ENCODE results near the gene WDR33. TPM values are rescaled to one million over a fixed set of nuclear protein-coding genes. Genes with fewer than 3 reads are reported as not detected.

Gene WDR33
- total and polyA plus RNA-seq, 12 donors: 13.8 to 59.8 (median 42.1) TPM

DNA sequence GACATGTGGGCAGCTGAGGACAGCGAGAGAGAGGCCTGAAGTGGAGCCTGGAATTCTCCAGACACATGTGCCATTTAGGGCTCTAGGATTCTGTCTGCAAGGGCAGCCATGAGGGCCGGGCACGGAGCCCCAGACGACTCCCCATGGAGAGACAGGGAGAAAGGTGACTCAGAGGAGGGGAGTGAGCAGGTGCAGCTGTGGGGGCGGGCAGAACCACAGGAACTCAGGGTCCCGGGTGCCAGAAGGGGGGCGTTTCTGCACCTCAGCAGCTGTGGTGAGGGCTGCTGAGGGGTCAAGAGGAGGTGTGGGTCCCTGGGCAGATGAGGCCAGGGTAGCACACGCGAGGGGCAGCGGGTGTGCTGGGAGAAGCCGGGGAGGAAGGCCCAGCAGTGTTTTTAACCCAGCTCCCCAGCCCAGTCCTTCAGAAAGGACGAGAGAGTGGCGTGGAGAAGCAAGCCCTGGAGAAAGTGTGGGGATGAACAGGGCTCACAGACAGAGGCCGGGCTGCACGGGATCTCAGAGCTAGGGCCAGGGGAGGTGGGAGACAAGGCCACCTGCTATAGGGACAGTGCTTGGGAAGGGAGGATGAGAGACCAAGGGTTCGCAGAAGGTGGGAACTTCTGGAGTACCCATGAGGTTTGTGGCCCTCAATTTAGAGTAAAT lies 157.4 kb downstream of the WDR33 start:
- WGBS, 4 donors: 80 to 83% (median 81%) methylated on average over 16 of the region's 16 CpGs
- intact Hi-C loops (cut with DNase I): no loop called here

DNA sequence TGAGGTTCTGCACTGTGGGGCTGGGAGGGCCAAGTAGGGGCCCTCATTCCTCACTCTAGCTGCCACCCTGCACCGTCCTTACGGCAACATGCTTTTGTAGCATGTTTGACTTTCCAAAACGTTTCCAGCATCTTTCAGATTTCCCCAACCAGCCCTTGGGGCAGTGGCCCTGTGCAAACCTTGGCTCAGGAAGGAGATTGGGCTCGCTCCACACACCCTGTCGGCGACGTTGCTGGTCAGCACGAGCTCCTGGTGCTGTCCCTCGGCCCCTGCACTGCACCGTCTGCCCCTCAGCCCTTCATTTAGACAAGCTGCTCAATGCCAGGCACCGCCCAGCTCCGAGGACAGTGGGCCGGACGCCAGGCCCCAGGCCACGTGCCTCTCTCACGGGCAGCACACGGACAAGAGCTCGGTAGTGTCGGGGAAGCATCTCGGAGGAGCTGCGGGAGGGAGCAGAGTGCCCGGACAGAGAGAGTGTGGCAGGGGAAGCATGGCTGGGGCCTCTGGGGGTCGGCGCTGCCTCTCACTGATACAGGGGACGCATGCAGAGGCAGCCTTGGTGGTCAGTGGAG lies 158.1 kb downstream of the WDR33 start:
- no peak for DNase-seq
- TF ChIP-seq, protein P1, sequence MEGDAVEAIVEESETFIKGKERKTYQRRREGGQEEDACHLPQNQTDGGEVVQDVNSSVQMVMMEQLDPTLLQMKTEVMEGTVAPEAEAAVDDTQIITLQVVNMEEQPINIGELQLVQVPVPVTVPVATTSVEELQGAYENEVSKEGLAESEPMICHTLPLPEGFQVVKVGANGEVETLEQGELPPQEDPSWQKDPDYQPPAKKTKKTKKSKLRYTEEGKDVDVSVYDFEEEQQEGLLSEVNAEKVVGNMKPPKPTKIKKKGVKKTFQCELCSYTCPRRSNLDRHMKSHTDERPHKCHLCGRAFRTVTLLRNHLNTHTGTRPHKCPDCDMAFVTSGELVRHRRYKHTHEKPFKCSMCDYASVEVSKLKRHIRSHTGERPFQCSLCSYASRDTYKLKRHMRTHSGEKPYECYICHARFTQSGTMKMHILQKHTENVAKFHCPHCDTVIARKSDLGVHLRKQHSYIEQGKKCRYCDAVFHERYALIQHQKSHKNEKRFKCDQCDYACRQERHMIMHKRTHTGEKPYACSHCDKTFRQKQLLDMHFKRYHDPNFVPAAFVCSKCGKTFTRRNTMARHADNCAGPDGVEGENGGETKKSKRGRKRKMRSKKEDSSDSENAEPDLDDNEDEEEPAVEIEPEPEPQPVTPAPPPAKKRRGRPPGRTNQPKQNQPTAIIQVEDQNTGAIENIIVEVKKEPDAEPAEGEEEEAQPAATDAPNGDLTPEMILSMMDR (IDR thresholded peaks at IDR 0.05): no peak
- TF ChIP-seq POLR2A (IDR thresholded peaks at IDR 0.05): no peak
- no peak overlapping the region for H3K4me3 ChIP-seq
- intact Hi-C loops (cut with DNase I): no loop called here
- H3K9me3 ChIP-seq (replicated peaks in 1 of 3): no peaks in the 10 kb centered on the region
- peak overlapping the region in 1 of 5 donors; percentile 18 for H3K27ac ChIP-seq
- no peaks in the 10 kb centered on the region for H3K27me3 ChIP-seq
- H3K4me1 ChIP-seq (replicated peaks in 1 of 2): peaks cover 0 to 4% of the 10 kb centered on the region in 2 donors
- no peaks in the 10 kb centered on the region for H3K36me3 ChIP-seq (replicated peaks in 1 of 2)
- 71 to 89% (median 81%) methylated on average over 16 to 25 of the region's 25 CpGs for WGBS, 4 donors

More for the DNA sequence above, 157.4 kb downstream of the WDR33 start:
- Histone ChIP-seq H3K4me1 (replicated peaks in 1 of 2) (peaks cover 0 to 4% of the 10 kb centered on the region in 2 donors), H3K27ac (no peak overlapping the region), H3K4me3 (no peak overlapping the region), H3K36me3 (replicated peaks in 1 of 2) (no peaks in the 10 kb centered on the region), H3K9me3 (replicated peaks in 1 of 3) (no peaks in the 10 kb centered on the region), H3K27me3 (no peaks in the 10 kb centered on the region)
- DNase-seq: no peak
- TF ChIP-seq, protein P1 (IDR thresholded peaks at IDR 0.05): no peak
- no peak for TF ChIP-seq POLR2A (IDR thresholded peaks at IDR 0.05)

DNA sequence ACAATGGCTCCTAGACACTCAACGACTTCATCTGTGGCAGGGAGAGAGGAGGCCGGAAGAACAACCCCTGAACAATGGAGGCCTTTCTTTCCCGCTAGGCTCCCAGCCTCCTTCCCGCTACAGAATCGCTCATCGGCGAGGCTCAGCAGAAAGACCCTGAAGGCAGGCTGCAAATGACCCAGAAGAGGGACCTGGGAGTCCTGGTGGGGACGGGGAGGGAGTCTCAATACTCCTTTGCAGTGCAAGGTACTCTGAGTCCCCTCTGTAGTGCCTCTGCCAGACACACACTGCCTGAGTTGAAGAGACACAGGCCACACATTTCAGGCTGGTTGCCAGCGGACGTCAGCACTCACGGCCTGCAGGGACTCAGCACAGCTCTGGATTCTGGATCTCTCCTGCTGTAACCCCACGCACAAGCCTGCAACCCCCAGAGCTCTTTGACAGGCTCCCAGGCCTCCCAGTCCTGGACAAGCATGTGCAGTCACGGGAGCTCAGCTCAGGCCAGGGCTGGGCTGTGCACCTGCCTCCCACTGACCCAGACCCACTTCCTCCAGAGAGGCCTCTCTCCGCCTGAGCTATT lies 158.9 kb downstream of the WDR33 start:
- DNase-seq: peak in 3 of 7 donors; percentile 41 to 95 (median 56)
- Histone ChIP-seq H3K4me3 (no peak overlapping the region), H3K27ac (peak overlapping the region in 1 of 5 donors; percentile 24), H3K9me3 (replicated peaks in 1 of 3) (no peaks in the 10 kb centered on the region), H3K4me1 (replicated peaks in 1 of 2) (peaks cover 0 to 5% of the 10 kb centered on the region in 2 donors), H3K27me3 (no peaks in the 10 kb centered on the region), H3K36me3 (replicated peaks in 1 of 2) (no peaks in the 10 kb centered on the region)
- 69 to 86% (median 79%) methylated on average over 5 to 14 of the region's 14 CpGs for WGBS, 4 donors
- no peak for TF ChIP-seq POLR2A (IDR thresholded peaks at IDR 0.05)
- TF ChIP-seq, protein P1 (IDR thresholded peaks at IDR 0.05): no peak
- intact Hi-C loops (cut with DNase I): no loop called here

DNA sequence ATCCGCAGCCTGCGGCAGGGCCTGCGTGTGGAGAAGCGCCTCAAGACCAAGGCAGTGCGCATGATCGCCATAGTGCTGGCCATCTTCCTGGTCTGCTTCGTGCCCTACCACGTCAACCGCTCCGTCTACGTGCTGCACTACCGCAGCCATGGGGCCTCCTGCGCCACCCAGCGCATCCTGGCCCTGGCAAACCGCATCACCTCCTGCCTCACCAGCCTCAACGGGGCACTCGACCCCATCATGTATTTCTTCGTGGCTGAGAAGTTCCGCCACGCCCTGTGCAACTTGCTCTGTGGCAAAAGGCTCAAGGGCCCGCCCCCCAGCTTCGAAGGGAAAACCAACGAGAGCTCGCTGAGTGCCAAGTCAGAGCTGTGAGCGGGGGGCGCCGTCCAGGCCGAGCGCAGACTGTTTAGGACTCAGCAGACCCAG lies 159.6 kb downstream of the WDR33 start:
- Histone ChIP-seq H3K9me3 (replicated peaks in 1 of 3) (no peaks in the 10 kb centered on the region), H3K4me3 (no peak overlapping the region), H3K4me1 (replicated peaks in 1 of 2) (peaks cover 0 to 9% of the 10 kb centered on the region in 2 donors), H3K36me3 (replicated peaks in 1 of 2) (no peaks in the 10 kb centered on the region), H3K27ac (peak overlapping the region in 1 of 5 donors; percentile 24), H3K27me3 (no peaks in the 10 kb centered on the region)
- DNase-seq: no peak
- WGBS, 4 donors: 88 to 95% (median 90%) methylated on average over 21 to 29 of the region's 29 CpGs
- TF ChIP-seq POLR2A (IDR thresholded peaks at IDR 0.05): no peak
- TF ChIP-seq, protein P1 (IDR thresholded peaks at IDR 0.05): no peak
- intact Hi-C loops (cut with DNase I): no loop called here
